Measurements from ENCODE around the gene ZP1.

Gene ZP1

GRCh38 chr11:60878245-60879101 is 11.1 kb downstream of the ZP1 start:
- no peak for DNase-seq

DNA sequence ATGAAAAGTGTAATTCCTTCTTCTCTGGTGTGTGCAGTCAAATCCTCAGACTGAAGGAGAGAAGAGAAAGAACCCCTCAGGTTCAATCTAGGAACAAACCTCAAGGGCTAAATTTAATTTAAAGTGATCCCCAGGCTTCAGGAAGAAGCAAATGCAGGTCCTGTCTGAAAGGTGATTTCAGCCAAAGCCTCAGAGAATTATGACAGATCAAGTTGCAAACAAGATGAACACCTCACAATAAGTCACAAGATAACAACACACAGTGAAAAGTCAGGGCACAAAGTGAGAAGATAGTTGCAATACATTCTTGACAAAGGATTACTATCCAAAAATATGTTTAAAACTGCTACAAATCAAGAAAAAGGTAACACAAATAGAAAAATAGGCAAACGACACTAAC is 11.8 kb downstream of the ZP1 start:
- no peak for DNase-seq

DNA sequence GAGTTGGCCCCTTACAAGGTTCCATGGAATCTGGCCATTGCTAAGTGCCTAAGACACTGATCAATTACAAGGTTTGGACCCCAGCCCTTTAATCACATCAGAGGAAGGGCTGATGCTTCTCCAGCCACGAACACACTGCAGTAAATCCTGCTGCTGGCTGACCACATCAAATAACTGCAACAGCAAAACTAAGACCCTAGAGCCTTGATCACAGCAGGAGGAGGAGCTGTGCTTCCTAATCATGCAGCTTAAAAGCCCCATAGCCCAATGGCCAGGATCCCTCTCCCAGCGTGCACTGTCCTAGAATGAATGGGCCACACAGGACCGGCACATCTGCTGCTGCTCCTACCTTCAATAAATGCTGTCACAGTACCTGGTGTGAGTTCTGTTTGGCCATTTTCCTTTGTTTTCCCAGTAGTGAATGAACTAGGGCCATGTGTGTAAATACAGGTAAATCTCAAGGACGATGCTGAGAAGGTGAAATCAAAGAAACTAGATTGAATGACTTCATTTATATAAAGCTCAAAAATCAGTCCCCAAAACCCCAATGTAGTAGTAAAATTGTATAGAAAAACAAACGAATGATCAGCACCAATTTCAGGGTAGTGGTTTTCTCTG is 12.7 kb downstream of the ZP1 start:
- no peak for DNase-seq

DNA sequence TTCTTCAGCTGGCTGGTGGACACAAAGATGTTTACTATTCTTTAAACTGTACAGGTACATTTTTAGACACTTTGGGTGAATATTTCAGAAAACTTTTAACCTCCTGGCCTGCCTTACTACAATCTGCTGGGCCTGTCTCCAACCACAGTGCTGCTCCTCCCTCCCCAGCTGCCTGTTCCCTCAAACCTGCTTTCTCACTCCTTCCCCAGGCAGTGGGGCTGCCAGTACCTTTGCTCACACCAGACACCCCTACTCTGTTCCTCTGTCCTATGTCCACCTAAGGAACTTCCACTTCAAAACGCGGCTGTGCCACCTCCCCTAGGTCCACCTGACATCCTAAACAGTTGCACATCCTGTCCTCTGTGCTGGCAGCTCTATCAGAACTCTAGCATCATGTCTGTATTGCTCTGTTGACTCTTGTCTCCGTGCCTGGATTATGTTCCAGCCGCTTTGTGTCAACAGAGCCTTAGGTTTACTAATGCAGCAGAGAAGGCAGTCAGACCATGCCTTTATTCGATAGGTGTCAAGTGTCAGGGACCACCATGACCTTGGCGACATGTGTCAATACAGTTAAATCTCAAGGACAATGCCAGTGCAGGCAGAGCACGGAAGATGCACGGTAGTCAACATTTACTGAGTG is 13.4 kb downstream of the ZP1 start:
- no peak for DNase-seq

GRCh38 chr11:60887556-60887955 is 20.2 kb downstream of the ZP1 start:
- DNase-seq: peak; percentile 31

DNA sequence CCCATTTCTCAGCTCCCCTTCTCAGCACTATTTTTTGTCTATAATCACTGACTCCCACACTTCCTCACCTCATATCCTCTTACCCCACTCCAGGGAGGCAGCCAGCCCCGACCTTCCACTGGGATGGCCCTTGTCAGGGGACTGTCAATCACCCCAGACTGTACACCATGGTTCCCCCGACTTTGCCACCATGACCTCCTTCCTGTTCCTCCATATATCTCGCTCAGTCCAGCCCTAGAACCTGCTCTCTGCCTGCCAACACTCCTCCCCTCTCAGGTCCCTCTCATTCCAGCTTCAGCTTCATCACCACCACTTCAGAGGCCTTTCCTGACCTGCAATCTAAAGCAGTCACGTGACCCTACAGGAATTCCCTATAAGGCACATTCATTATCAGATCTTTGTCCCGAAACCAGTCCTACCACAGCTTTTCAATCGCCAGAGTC is 22.5 kb downstream of the ZP1 start:
- DNase-seq: no peak

DNA sequence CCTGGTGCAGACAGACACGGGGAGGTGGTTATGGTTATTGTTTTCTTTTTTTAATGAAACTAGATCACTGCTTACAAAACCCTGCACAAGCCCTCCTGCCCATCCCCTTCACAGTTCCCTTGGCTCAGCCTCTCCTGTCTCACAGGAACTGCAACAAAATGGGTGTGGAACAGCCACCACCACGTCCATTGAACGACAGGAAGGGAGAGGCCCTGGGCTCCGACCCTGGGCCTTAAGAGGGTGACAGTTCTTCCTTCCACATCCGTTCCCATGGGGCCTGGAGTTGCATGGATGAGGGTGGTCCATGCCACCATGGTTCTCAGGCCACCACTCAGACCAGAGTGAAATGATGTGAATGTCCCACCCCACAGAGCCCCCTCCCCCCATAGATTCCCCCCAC is 23.4 kb downstream of the ZP1 start:
- DNase-seq: no peak

DNA sequence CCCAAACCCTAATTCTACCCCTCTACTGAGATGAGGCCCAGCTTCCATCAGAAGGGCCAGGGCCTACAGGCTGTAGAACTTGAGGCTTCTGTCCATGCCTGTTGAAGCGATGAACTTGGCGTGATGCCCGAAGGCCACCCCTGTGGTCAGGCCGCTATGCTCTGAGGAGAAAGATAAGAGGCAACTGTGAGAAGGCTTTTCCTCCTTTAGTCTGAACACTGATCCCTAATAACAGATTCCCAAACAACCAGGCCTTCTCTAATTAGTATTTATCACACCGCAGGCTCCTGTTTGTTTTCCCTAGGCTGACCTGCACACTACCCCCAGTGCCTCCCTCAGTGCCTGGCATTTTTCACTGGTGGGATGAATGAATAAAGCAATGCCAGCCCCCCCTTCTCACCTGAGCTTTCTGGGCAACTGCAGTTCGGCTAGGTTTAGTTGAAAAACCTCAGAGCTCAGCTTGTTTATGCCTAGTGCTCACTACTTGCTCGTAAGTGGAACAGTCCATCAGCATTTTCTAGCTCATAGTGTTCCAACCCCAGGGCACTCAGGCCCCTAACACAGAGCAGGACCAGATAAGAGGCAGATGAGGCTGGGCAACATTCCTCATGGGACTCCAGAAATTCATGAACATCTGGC is 23.9 kb downstream of the ZP1 start:
- DNase-seq: no peak

DNA sequence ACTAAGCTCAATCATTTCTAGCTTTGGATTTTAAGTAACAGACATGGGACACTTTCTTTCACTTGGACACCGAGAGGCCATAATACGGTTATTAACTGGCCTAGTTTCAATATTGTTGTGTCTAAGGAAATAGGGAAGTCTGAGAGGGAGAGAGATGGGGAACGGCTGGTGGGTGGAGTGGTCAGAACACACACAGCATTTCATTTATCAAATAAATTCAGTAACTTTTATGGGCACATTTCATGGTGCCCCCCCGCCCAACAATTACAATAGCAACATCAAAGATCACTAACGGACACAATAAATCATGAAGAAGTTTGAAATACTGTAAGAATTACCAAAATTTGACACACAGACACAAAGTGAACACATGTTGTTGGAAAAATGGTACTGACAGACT is 28.3 kb downstream of the ZP1 start:
- no peak for DNase-seq

DNA sequence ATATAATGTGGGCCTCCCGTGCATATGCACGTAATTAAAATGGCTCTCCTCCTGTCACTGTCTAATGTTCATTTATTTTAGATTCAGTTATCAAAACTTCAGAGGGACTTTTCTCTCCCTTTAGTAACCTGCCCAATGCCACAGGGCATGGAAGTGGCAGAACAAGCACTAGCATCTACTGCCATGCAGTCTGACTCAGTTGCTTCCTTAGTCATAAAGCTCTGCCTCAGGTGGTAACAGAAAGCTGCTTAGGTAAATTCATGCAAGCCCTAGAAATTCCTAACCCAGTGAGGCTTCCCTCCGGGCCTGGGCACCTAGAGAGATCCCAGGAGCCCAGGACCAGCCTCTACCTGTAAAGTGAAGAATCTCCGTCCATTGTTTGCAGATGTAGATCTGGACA is 30.2 kb downstream of the ZP1 start:
- no peak for DNase-seq

GRCh38 chr11:60899046-60899936 is 31.9 kb downstream of the ZP1 start:
- peak; percentile 43 for DNase-seq

GRCh38 chr11:60899977-60900376 is 32.6 kb downstream of the ZP1 start:
- DNase-seq: no peak

- DNase-seq: no peak
Measured at GRCh38 chr11:60900673-60901404, 33.5 kb downstream of the ZP1 start.

DNA sequence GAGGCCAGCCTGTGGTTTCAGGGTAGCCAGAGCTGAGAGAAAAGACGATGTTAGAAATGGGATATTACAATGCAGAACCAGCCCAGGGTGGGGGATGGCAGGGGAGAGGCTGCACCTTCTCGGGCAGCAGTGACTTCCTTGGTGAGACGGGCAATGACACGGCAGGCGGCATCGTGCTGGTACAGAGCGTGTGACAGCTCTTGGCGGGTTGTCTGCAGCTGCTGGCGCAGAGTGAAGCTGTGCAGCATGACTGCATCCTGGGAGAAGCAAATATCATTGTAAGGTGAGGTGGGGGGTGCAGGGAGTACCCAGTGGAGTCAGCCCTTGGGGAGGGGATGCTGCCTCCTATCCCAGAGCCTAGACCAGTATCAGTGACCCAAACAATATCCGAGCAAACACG is 35.3 kb downstream of the ZP1 start:
- DNase-seq: no peak

DNA sequence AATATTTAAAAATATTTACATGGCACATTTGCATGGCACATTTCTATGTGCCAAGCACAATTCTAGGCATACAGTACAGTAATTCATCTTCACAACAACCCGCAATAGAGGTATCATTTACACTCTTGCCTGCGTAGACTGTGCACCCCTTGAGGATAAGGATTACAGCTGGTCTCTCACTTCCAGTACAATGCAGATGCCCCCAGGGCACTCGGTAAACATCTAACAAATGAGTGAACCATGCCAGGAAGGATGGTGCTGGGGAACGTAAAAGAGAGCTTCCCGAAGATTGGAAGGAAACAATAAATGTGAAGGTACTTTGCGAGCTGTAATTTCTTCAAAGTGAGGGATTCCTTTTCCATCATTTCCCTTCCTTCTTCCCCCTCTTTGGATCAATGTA is 37.7 kb downstream of the ZP1 start:
- peak; percentile 20 for DNase-seq

GRCh38 chr11:60905551-60906113 is 38.3 kb downstream of the ZP1 start:
- DNase-seq: no peak

GRCh38 chr11:60906132-60906972 is 39.0 kb downstream of the ZP1 start, which contains the start of gene PRPF19:
Gene PRPF19, minus strand, starts transcription at chr11:60906585. Its CDS starts 203 bp downstream, at chr11:60906382.
- DNase-seq: peak; percentile 98

- no peak for DNase-seq
Measured at GRCh38 chr11:60908803-60909202, 41.5 kb downstream of the ZP1 start.

DNA sequence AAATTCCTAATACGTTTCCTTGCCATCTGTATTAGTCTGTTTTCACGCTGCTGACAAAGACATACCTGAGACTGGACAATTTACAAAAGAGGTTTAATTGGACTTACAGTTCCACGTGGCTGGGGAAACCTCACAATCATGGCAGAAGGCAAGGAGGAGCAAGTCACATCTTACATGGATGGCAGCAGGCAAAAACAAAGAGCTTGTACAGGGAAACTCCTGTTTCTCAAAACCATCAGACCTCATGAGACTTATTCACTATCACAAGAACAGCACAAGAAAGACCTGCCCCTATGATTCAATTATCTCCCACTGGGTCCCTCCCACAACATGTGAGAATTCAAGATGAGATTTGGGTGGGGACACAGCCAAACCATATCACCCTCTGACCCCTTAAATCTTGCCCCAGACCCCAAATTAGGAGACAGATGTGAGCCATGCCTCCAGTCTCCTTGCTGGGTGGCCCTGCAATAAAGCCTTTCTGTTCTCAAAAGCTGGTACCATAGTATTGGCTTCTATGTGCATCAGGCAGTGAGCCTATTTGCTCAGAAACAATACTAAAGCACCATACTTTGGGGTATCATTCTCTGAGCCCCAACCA is 42.4 kb downstream of the ZP1 start:
- peak; percentile 50 for DNase-seq

DNA sequence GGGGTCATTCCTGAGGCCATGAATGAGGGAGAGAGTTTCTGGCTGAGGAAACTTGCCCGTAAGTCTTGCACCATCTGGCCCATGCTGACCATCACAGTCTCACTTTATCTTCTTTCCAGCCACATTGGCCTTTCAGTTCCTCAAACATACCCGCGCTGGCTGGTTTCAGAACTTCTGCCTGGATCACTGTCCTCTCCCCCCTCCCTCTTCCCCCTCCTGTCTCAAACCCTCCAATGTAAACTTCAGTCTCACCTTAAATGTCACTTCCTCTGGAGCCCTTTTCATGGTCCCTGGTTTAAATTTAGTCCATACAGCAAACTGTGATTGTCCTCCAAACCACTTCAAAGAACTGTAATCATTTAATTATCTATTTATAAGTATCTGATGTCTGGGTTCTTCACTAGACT is 42.9 kb downstream of the ZP1 start:
- peak; percentile 99 for DNase-seq

Data from MV-4-11 (cell line).